GM12872 (cell line): ENCODE data around the gene BCAP29.

Experiments used
- CTCF ChIP-seq: IDR thresholded peaks from 3 replicates; pipeline ENCODE4 v1.5.1; 2011; ENCODE audit warnings: low read depth, mild to moderate bottlenecking, low read length, moderate library complexity; ENCODE audit not compliant: insufficient read depth

BCAP29 gene

GRCh38 chr7:107579885-107580715, at the start of gene BCAP29:
Gene BCAP29, plus strand, starts transcription at chr7:107580246. Its CDS starts 527 bp downstream, at chr7:107580773.
- TF ChIP-seq CTCF, result peak; percentile 34; the same call in 1 of the 3 replicates

- no peak for TF ChIP-seq CTCF
Measured at GRCh38 chr7:107530751-107531150, 49.3 kb upstream of the BCAP29 start.

GRCh38 chr7:107534139-107534538, 45.9 kb upstream of the BCAP29 start:
- no peak for TF ChIP-seq CTCF

GRCh38 chr7:107538001-107538400, 42.0 kb upstream of the BCAP29 start:
- no peak for TF ChIP-seq CTCF

GRCh38 chr7:107543338-107543993, 36.6 kb upstream of the BCAP29 start:
- no peak for TF ChIP-seq CTCF

GRCh38 chr7:107544848-107545591, 35.0 kb upstream of the BCAP29 start:
- TF ChIP-seq CTCF, result no peak

GRCh38 chr7:107551936-107552335, 28.1 kb upstream of the BCAP29 start:
- no peak for TF ChIP-seq CTCF
